Stimulated activated naive CD4-positive, alpha-beta T cell (primary cell): Measurements from ENCODE around the gene TUBA1C.
A peak's percentile ranks its signal among the peaks of the same experiment; 100 is the strongest.

Experiments
- DNase-seq, 6 experiments: peaks; one replicate each; lab custom pipeline; 2025; lab: John Stamatoyannopoulos, UW

Gene TUBA1C

GRCh38 chr12:49283541-49284429 is 18.9 kb downstream of the TUBA1C start:
- no peak for DNase-seq

GRCh38 chr12:49284672-49285071 is 19.8 kb downstream of the TUBA1C start:
- no peak for DNase-seq

- no peak for DNase-seq
Observed at GRCh38 chr12:49287876-49288275, 23.0 kb downstream of the TUBA1C start.

GRCh38 chr12:49288412-49288853 is 23.6 kb downstream of the TUBA1C start:
- peak; percentile 28 to 75 (median 58) for DNase-seq

DNA sequence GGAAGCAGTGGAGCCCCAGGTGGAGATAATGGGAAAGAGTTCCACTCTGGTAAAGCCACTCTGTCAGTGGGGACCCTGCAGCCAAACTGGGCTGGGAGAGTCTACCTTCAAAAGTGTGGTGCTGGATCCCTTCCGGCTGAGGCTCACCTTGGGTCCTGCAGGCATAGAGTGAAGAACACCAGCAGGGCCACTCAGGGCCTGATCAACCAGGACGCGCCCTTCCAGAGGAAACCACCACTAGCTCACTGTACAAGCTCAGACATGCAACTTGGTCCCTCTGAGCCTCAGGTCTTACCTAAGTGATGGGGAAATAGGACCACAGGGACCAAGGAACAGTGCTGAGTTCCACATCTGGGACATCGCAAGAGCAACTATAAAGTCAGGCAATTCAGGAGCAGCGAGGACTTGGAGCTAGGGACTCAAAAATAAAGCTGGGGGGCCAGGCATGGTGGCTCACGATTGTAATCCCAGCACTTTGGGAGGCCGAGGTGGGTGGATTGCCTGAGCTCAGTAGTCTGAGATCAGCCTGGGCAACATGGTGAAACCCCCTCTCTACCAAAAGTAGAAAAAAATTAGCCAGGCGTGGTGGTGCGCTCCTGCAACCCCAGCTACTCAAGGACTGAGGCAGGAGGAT is 24.2 kb downstream of the TUBA1C start:
- DNase-seq: no peak

GRCh38 chr12:49292729-49293055 is 27.8 kb downstream of the TUBA1C start:
- no peak for DNase-seq

- no peak for DNase-seq
Observed at GRCh38 chr12:49293056-49293956, 28.4 kb downstream of the TUBA1C start.

DNA sequence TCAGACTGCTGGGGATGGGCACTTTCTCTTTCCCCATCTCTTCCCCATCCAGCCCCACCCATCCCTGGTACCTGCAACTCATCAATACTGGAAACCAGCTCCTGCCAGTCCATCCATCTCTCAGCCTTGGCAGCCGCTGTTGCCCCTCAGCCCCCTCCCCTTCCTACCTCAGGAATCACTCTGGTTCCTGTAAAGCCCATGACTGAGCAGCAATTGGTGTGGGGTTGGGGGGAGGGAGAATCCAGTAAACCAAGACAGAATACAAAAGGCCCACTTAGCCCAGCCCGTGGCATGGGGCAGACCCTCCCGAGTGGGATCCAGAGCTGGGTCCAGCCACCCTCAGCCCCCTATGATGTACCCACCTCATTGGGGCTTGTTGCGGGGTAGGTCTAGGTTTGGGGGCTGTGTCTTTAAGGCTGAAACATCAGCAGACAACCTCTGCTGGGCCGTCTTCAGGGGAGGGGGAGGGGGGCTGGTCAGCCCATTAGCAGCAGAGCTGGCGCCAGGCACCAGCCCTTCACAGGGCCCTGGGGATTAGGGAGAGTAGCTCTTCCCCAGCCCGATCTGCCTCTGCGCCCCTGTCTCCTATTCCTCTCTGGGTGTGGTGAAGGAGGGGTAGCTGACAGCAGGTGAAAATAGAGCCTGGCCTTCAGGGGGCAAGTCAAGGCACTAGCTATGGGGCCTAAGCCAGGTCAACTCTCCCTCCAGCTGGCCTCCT is 29.4 kb downstream of the TUBA1C start:
- DNase-seq: no peak

DNA sequence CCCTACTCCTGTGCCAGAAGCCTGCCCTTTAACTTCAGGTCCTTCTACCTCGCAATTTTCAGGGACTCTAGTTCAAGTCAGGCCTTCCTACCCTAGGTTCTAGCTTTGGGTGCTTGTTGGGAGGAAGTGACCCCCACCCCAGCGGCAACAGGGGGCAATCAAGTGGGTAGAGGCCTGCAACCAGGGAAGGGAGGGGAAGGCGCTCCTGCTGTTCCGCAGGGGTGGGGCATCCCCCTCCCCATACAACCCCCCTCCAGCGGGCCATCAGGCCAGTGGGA is 29.9 kb downstream of the TUBA1C start:
- DNase-seq: no peak

GRCh38 chr12:49295082-49295936 is 30.4 kb downstream of the TUBA1C start, which contains the start of gene PRPH:
TSS of gene PRPH (plus strand) at chr12:49295147. CDS start at chr12:49295201, 54 bp downstream.
- peak in 1 of 6 experiments; percentile 5 for DNase-seq

- DNase-seq: peak; percentile 41 to 62 (median 49)
Observed at GRCh38 chr12:49296034-49296835, 31.4 kb downstream of the TUBA1C start.

DNA sequence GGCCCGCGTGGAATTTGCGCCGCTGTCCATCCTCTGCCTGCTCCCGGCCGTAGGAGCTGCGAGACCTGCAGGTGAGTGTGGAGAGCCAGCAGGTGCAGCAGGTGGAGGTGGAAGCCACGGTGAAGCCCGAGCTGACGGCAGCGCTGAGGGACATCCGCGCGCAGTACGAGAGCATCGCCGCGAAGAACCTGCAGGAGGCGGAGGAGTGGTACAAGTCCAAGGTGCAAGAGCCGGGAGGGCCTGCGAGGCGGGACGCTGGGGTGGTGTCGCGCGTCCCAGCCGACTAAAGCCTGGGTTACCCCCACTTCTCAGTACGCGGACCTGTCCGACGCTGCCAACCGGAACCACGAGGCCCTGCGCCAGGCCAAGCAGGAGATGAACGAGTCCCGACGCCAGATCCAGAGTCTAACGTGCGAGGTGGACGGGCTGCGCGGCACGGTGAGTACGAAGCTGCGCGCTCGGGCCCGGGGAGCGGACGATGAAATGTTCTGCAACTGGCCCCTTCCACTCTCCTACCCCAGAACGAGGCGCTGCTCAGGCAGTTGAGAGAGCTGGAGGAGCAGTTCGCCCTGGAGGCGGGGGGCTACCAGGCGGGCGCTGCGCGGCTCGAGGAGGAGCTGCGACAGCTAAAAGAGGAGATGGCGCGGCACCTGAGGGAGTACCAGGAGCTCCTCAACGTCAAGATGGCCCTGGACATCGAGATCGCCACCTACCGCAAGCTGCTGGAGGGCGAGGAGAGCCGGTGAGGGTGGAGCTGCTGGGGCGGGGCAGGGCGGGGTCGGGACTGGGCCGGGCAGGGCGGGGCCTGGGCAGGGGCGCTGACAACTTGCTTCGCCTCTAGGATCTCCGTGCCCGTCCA is 32.2 kb downstream of the TUBA1C start:
- DNase-seq: peak in 5 of 6 experiments; percentile 21 to 43 (median 32)

- no peak for DNase-seq
Observed at GRCh38 chr12:49297695-49298060, 32.8 kb downstream of the TUBA1C start.

GRCh38 chr12:49298160-49298559 is 33.3 kb downstream of the TUBA1C start:
- DNase-seq: no peak

GRCh38 chr12:49301760-49302159 is 36.9 kb downstream of the TUBA1C start:
- DNase-seq: no peak

DNA sequence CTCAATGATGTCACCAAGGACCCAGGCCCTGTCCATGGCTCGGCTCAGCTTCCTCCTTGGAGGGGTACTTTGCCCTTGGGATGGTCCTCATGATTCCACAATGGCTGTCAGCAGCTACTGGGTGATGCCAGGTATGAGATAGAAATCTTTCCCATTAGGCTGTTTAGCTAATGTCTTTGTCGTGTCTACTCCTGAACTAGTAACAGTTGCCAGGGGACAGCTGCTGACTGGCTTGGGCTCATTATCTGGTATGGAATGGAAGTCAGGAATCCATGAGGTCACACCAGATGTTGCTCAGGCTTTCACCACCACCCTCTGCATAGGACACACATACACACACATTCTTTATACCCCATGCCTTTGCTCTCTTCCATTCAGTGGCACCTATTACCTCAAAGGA is 39.3 kb downstream of the TUBA1C start:
- DNase-seq: no peak

DNA sequence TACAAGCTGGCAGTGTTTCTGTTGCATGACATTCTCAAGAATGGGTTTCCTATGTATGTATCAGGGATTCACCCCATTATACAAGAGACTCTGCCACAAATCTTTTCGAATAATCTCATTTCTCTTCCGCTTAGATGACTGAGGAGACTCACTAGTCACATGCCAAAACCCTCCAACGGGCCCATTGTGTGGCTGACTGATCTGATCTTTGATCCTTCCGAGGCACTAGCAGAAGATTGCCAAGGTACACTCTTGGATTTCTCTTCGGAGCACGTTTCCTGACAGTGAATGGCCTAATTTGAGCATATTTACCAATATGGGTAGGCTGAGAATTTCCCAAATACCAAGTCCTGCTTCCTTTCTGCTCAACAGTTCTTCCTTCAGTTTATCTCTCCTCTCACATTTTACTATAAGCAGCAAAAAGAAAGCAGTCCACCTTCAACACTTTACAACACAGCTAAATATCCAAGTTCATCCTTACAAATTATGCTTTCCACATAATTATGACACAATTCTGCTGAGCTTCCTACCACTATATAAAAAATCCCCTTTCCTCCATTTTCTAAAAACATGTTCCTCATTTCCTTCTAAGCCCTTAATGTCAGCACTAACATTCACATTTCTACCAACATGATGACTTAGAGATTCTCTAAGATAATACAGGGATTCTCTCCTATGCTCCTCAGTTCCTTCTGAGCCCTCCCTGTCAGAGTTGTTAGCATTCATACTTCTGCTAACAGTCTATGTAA is 41.1 kb downstream of the TUBA1C start:
- DNase-seq: no peak

DNA sequence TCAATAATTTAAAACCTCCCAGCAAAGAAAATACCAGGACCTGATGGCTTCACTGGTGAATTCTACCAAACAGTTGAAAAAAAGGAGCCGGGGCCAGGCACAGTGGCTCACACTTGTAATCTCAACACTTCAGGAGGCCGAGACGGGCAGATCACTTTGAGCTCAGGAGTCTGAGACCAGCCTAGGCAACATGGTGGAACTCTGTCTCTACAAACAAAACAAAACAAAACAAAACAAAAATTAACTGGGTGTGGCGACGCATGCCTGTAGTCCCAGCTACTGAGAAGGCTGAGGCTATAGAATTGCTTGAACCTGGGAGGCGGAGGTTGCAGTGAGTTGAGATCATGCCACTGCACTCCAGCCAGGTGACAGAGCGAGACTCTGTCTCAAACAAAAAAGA is 44.5 kb downstream of the TUBA1C start:
- no peak for DNase-seq
